ENCODE data around the gene GALNT15.

GALNT15 gene

DNA sequence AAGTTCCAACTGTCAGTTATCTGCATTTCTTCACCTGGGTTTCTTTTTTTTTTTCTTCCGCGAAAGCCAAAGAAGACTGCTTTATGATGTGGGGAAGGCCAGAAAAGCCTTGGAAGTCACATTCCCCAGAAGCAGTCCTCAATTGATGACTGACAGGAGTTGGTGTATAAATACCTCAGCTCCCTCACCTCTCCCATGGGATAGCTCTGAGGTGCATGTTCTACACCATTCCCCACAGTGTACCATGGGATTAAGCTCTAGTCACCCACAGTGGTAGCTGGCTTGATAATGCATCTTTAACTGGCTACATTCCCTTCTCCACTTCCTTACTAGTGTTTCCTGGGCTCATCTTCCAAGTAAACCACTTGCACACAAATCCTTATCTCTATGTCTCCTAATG lies 59.8 kb downstream of the GALNT15 start:
- no peak for DNase-seq

GRCh38 chr3:16236030-16236639 lies 61.7 kb downstream of the GALNT15 start:
- no peak for DNase-seq

GRCh38 chr3:16236856-16237393 lies 62.4 kb downstream of the GALNT15 start:
- DNase-seq: no peak

GRCh38 chr3:16239086-16239770 lies 64.7 kb downstream of the GALNT15 start:
- DNase-seq: peak; percentile 36

DNA sequence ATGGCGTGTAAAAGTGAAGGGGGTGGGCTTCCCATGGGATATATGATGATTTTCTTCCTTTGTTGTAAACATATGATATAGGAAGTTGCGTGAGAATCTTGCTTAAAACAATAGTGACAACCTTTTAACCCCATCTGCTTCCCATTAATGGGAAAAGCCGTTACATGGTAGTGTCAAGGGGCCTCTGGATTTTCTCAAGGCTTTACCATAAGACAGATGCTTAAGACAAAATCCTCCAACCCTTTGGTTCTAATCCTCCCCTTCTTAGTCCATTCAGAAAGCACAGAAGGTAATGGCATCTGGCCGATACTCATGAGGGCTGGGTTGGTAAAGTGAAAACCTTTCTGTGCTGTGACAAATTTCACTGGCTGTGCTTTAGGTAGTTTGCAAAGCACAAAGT lies 65.3 kb downstream of the GALNT15 start:
- DNase-seq: no peak

DNA sequence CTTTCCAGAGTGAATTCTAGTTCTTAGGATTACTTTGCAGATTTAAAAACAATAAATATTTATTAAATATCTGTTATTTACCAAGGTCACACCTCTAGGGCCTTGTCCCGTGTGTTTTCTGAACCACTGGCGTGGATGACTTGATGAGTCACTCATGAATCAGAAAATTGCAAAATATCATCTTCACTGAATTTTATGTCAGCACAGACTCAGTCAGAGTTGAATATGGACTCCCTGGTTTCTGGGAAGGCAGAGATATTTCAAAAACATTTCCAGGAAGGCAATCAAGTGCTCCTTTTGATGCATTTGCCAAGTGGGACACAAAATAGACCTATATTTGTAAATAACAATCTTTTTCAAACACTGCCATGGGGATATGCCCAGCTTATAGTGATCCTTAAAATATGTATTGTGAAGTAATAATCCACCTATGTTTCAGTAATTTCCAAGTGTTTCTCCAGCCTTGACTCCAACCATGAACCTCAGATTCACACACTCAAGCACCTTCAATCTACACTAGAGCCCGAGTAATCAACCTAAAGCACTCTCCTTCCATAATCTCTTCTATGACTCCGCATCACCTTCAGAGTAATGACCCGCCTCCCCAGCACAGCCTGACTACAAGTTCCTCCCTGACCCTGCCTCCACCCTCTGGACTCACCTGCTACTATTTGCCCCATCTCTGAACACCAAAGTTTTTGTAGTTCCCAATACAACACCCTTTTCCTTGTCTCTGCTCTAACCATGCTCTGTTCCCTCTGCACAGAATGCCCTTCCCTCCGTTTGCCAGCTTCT lies 65.9 kb downstream of the GALNT15 start:
- DNase-seq: no peak

DNA sequence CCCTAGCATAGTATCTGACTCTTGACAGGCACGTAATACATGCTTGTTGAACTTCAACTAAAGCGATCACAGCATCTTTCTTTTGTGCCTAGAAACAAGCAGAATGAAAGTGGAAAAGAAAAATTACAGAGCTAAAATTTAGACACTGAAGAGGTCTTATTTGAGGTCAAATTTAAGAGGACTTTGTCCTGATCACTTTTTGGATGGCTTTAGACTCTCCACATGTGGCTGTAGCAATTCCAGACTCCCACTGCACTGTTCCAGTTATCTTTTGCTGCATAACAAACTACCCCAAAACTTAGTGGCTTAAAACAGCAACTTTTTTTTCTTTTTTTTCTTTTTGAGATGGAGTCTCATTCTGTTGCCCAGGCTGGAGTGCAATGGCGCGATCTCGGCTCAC lies 66.7 kb downstream of the GALNT15 start:
- no peak for DNase-seq

GRCh38 chr3:16242177-16242576 lies 67.7 kb downstream of the GALNT15 start:
- DNase-seq: no peak

GRCh38 chr3:16243706-16244490 lies 69.4 kb downstream of the GALNT15 start:
- DNase-seq: peak; percentile 67

- no peak for DNase-seq
Measured at GRCh38 chr3:16245609-16246008, 71.1 kb downstream of the GALNT15 start.

- DNase-seq: peak; percentile 82
Measured at GRCh38 chr3:16247282-16248061, 73.0 kb downstream of the GALNT15 start.

DNA sequence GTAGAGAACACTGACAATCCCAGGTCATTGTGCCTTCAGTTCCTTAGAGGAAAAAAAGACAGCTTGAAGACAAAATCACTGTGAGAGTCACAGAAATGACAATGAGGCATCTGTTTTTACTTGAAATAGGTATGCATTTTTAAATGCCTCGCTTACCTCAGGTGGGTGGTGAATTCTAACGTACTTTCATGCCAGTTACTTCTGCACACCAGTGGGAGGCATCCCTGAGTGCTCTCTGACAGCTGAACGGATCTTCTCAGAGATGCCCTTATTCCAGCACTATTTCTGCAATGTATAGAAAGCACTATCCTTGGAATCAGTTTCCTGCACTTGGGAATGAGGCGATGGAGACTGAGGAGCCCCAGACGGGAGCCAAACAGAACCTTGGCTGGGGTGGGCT lies 74.1 kb downstream of the GALNT15 start:
- DNase-seq: no peak

- DNase-seq: no peak
Measured at GRCh38 chr3:16249336-16249735, 74.9 kb downstream of the GALNT15 start.

GRCh38 chr3:16249886-16250285 lies 75.4 kb downstream of the GALNT15 start:
- DNase-seq: no peak

GRCh38 chr3:16251316-16252085 lies 77.0 kb downstream of the GALNT15 start:
- no peak for DNase-seq

- DNase-seq: no peak
Measured at GRCh38 chr3:16252243-16252978, 77.9 kb downstream of the GALNT15 start.

DNA sequence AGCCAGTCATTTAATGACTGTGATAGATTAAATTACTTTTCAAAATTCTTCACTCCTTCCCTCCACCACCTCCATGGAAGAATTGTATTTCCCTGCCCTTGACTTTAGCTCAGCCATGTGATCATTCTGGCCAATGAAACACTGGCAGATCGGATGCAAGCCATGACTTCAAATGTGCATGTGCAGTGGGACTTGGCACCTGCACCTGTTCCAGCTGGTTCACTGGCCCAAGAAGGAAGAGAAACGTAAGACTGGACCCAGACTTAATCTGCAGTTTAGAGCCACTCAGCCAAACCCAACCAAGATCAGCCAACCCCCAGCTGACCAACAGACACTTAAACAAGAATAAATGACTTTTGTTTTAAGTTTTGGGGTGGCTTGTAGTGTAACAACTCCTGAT lies 78.5 kb downstream of the GALNT15 start:
- no peak for DNase-seq

DNA sequence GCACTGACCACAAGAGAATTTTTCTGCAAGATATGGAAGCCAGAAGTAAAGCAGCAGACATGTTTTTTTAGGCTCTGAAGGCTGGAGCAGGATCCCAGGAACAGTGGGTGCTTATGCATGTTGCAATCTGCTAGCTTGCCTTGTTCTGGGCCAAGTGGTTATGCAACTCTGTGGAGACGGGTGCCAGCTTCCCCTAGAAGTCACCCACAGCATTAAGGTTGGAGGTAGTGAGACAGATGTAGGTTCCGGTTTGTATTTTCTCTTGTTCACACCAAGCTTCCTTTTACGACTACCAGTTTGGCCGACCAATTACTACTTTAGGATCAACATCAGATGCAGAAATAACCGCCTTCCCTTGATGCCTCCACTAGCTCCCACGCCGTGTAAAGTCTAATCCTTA lies 79.1 kb downstream of the GALNT15 start:
- DNase-seq: no peak

- DNase-seq: no peak
Measured at GRCh38 chr3:16254916-16255315, 80.4 kb downstream of the GALNT15 start.

DNA sequence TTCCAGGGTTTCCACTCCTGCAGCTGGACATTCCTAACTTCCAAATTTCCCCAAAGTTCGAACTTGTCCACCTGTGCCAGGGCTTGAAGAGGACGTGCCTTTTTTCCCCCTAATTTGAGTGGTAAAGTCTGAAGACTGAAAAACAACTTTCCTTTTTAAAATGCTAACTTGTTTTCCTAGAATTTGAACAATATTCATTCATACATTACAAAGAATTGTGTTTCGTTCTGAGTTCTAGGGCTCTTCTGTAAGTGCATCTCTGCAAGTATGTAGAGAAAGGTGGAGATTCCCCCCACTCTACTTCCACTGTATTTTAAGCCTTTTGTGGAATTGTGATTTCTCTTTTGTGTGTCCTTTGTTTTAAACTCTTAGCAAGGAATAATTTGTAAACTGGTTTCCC lies 80.8 kb downstream of the GALNT15 start:
- DNase-seq: no peak

DNA sequence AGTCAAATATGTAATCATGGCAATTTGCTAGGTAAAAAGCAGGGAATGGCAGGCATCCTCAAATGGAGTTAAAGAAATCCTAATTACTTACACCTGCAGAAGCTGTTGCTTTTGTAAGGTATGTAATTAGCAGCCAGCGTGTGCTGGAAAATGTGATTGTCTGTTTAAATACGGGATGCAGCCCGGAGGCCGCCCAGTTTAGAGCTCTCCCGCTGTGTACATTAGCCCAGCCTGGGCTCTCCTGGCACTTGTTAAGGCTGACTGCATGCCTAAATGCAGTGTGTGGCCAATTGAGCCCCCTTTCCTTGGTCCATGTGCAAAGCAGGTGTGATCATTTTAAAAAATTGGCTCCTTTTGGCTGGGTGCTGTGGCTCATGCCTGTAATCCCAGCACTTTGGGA lies 81.2 kb downstream of the GALNT15 start:
- DNase-seq: no peak
